ENCODE results near the gene ARHGEF11. TPM values are rescaled to one million over a fixed set of nuclear protein-coding genes. Genes with fewer than 3 reads are reported as not detected.
A peak's percentile ranks its signal among the peaks of the same experiment; 100 is the strongest.

The ARHGEF11 gene
- total and polyA plus RNA-seq, 2 of the 4 experiments (the other 2 are of a cell fraction) = 16.8 to 17.2 TPM

DNA sequence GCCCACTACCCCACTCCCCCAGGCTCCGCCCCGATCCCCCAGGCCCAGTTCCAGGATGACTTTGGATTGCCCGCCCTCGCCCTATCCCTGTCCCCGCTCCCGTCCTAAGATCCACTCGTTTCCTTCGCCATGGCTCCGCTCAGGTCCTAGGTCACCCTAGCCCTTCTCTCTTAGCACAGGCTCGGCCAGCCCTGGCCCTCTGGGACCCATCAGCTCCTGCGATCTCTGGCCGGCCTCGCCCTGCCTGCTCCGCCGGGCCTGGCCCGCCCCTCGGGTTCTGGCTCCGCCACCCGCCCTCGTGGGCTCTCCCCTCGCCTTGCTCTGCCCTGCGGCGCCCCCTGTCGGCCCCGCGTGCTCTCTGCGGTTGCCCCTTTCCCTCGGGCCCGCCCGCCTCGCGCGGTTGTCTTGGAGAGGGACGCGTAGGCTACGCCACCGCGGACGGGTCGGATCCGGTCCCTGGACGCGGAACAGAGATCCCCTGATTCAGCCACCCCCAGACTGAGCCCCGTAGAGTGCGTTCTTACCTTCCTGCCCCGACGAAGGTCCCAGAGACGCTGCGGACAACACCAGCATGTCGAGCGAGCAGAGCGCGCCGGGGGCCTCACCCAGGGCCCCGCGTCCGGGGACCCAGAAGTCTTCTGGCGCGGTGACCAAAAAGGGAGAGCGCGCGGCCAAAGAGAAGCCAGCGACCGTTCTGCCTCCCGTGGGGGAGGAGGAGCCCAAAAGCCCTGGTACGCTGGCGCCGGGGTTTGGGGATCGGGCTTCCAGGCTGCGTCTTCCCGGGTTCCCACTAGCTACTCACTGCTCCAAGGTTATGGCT, 125.1 kb downstream of the ARHGEF11 start, which contains the start of gene LRRC71 (continued):
- TF ChIP-seq FOS (IDR thresholded peaks at IDR 0.05; ENCODE audit: low read depth, low read length) (no peak), POLR2A (IDR thresholded peaks at IDR 0.05; ENCODE audit: low read depth, low read length) (no peak; the same call in 1 of the 2 replicates), NFE2L2 (IDR thresholded peaks at IDR 0.05; ENCODE audit: low read depth, low read length) (no peak), RCOR1 (IDR thresholded peaks at IDR 0.05; ENCODE audit: insufficient replicate concordance, low read length) (no peak)

- ChIA-PET POLR2A (ENCODE audit: unreplicated experiment) (no interaction called here), CTCF (interaction anchor here (0.8 kb wide), 1 partner anchor 13 kb away, joined by 4 read pairs; no protein-coding TSS in a partner anchor)
- H3K4me2 ChIP-seq (ENCODE audit: low read depth, low read length) = no peak overlapping the region
- no peak overlapping the region for H4K8ac ChIP-seq (ENCODE audit: low read depth in 2 of 2, low read length in 2 of 2)
- no peaks in the 10 kb centered on the region for H3K27me3 ChIP-seq (ENCODE audit: control insufficient read depth, insufficient read depth, low read length)
- peaks cover 0 to 14% of the 10 kb centered on the region in 2 experiments; a peak in 1 of 4 replicates for H3K79me1 ChIP-seq (ENCODE audit: low read depth in 1 of 2, low read length in 2 of 2)
- no peak overlapping the region for H3K27ac ChIP-seq (ENCODE audit: insufficient read depth, low read length)
- H3K4ac ChIP-seq (ENCODE audit: low read depth, low read length) = no peak overlapping the region; the same call in 1 of the 2 replicates
- dilution Hi-C loops (cut with HindIII; ENCODE audit: low sequenced_read_pairs, unreplicated experiment) (no loop called here), intact Hi-C loops (cut with micrococcal nuclease) (no loop called here), in situ Hi-C loops (cut with MboI; ENCODE audit: low sequenced_read_pairs) (no loop called here)
- H2AK5ac ChIP-seq (ENCODE audit: low read depth, low read length) = no peak overlapping the region
- no peak overlapping the region for H2BK20ac ChIP-seq (ENCODE audit: low read depth, low read length)
- H2BK120ac ChIP-seq (ENCODE audit: low read depth, low read length) = no peak overlapping the region
- H3K18ac ChIP-seq (ENCODE audit: low read depth, low read length) = no peak overlapping the region
- ATAC-seq (ENCODE audit: low read depth) = peak; percentile 59
- no peak overlapping the region for H3K23ac ChIP-seq (ENCODE audit: low read depth, low read length)
- peaks cover 8% of the 10 kb centered on the region for H3K4me1 ChIP-seq (ENCODE audit: control insufficient read depth, insufficient read depth, low read length)
- BruUV-seq (replicated peaks) = no TSS peak
- peak overlapping the region; percentile 25 for H2AFZ ChIP-seq (replicated peaks; ENCODE audit: low read length, poor library complexity)
- H3K56ac ChIP-seq (ENCODE audit: extremely low read depth, insufficient read depth, low read length) = no peak overlapping the region
- H3K9me3 ChIP-seq (ENCODE audit: control insufficient read depth, insufficient read depth, low read length) = no peaks in the 10 kb centered on the region
- H2AK9ac ChIP-seq (replicated peaks; ENCODE audit: low read depth, low read length, poor library complexity) = peak overlapping the region; percentile 51
- peaks cover 19% of the 10 kb centered on the region for H3K36me3 ChIP-seq (ENCODE audit: control insufficient read depth, insufficient read depth, low read length)
- 0% methylated on average over 1 of the region's 9 CpGs; no CpG with 5 or more reads in 1 of the 2 experiments for WGBS, 2 experiments (ENCODE audit: extremely low coverage in 2 of 2, insufficient read length in 1 of 2)
- no peak overlapping the region for H3K9ac ChIP-seq (ENCODE audit: low read depth, low read length)
- H3K4me3 ChIP-seq (ENCODE audit: insufficient read depth, low read depth, low read length) = no peak overlapping the region
- H4K91ac ChIP-seq (ENCODE audit: insufficient read depth, low read depth, low read length) = no peak overlapping the region
- H3K14ac ChIP-seq (replicated peaks; ENCODE audit: low read depth, low read length) = 0 out of 2 replicates have a peak overlapping the region, but pooled peaks have one; percentile 8
- H4K20me1 ChIP-seq (ENCODE audit: insufficient read depth, low read length) = peaks cover 3% of the 10 kb centered on the region
- no peak overlapping the region for H2BK15ac ChIP-seq (ENCODE audit: low read depth, low read length)
- TF ChIP-seq MAZ (IDR thresholded peaks at IDR 0.05; ENCODE audit: borderline replicate concordance, low read depth, low read length) (peak; percentile 46; the same call in 1 of the 2 replicates), CEBPB (IDR thresholded peaks at IDR 0.05; ENCODE audit: low read depth, low read length) (no peak), MXI1 (IDR thresholded peaks at IDR 0.05; ENCODE audit: borderline replicate concordance, low read depth, low read length) (no peak), RCOR1 (IDR thresholded peaks at IDR 0.05; ENCODE audit: insufficient replicate concordance, low read length) (no peak), CTCF (conservative IDR thresholded peaks at IDR 0.05; ENCODE audit: low read depth, low read length) (no peak), POLR2A (IDR thresholded peaks at IDR 0.05; ENCODE audit: low read depth, low read length) (no peak), SMC3 (IDR thresholded peaks at IDR 0.05; ENCODE audit: low read depth, low read length) (no peak), CHD1 (IDR thresholded peaks at IDR 0.05; ENCODE audit: low read depth, low read length) (no peak), RAD21 (IDR thresholded peaks at IDR 0.05; ENCODE audit: low read length) (no peak), MAFK (IDR thresholded peaks at IDR 0.05; ENCODE audit: low read depth, low read length) (no peak), ELK1 (IDR thresholded peaks at IDR 0.05; ENCODE audit: borderline replicate concordance, low read depth, low read length) (no peak), FOS (IDR thresholded peaks at IDR 0.05; ENCODE audit: low read depth, low read length) (0 out of 2 replicates have a peak, but pooled peaks have one; percentile 50)
- peaks cover 6% of the 10 kb centered on the region for H3K9me1 ChIP-seq (ENCODE audit: insufficient read depth, low read length)
- no peak overlapping the region for H4K5ac ChIP-seq (ENCODE audit: low read depth, low read length)
- no peak overlapping the region for H2BK5ac ChIP-seq (ENCODE audit: low read depth, low read length, poor library complexity, severe bottlenecking)
- peak; percentile 57 for DNase-seq
Measured at GRCh38 chr1:156914440-156914856, 131.1 kb downstream of the ARHGEF11 start.

Data from IMR-90 (cell line).